Vagina (tissue), 2 donors: Measurements from ENCODE around the gene URB1. TPM values are rescaled to one million over a fixed set of nuclear protein-coding genes. Genes with fewer than 3 reads are reported as not detected.
"Not testable (repeated sequence)": the region's sequence is repeated elsewhere in the genome, so short reads cannot be mapped to it uniquely, and the experiment has no call there.

Experiments used
- DNase-seq, 2 donors: peaks; one replicate each; pipeline ENCODE4 v3.0.0-alpha.2; 2017; ENCODE audit errors: extremely low spot score in 2 of 2
- H3K27ac ChIP-seq: fragments of 200-600 bp; sonication (generic); one replicate; pipeline ENCODE4 v1.5.1; 2019
- H3K27me3 ChIP-seq: fragments of 200-600 bp; sonication (generic); one replicate; pipeline ENCODE4 v1.5.1; 2019
- H3K36me3 ChIP-seq, 2 donors: fragments of 200-600 bp; sonication (generic); one replicate each; pipeline ENCODE4 v1.5.1; 2017 to 2019
- H3K4me1 ChIP-seq: fragments of 200-600 bp; sonication (generic); one replicate; pipeline ENCODE4 v1.5.1; 2019
- H3K4me3 ChIP-seq, 2 donors: fragments of 200-600 bp; sonication (generic); 1 replicate in 1 of 2; 2 replicates in 1 of 2; pipeline ENCODE4 v1.5.1; 2016 to 2019
- H3K9me3 ChIP-seq: fragments of 200-600 bp; sonication (generic); one replicate; pipeline ENCODE4 v1.5.1; 2019
- POLR2A ChIP-seq, 2 donors: fragments of 450-650 bp; IDR thresholded peaks; one replicate each; pipeline ENCODE4 v1.6.1; 2017; ENCODE audit warnings: antibody characterized with exemption in 2 of 2, mild to moderate bottlenecking in 2 of 2, moderate library complexity in 2 of 2
- POLR2AphosphoS5 ChIP-seq, 2 donors: sonication (generic); formaldehyde crosslinking; IDR thresholded peaks; one replicate each; pipeline ENCODE4 v1.9.0; 2017; ENCODE audit warnings: antibody characterized with exemption in 2 of 2, mild to moderate bottlenecking in 2 of 2, low read depth in 1 of 2; ENCODE audit not compliant: insufficient read depth in 1 of 2
- intact Hi-C: fragments of 100-400 bp; cut with DNase I; formaldehyde crosslinking; loops from one replicate; pipeline ENCODE4 v1.15.1; 2023
- small RNA-seq: library from RNA; depleted of rRNA; stranded (forward); fragments of <200 nt; gene quantifications from one replicate; pipeline ENCODE3, GENCODE V24; 2016
- total RNA-seq: library from RNA; depleted of rRNA; stranded (reverse); fragments of >200 nt; gene quantifications from one replicate; pipeline ENCODE4 v1.2.3, GENCODE V29; 2016
- TF ChIP-seq, protein P1 (sequence below), 3 experiments: fragments of 450-650 bp in 2 of 3; fragments of 200-600 bp in 1 of 3; sonication (generic) in 1 of 3; IDR thresholded peaks; one replicate each; pipeline ENCODE4 v1.5.1; 2017 to 2019; ENCODE audit warnings: antibody characterized with exemption in 3 of 3, mild to moderate bottlenecking in 2 of 3, moderate library complexity in 2 of 3

Gene URB1
- total RNA-seq, 1 donor from 2014 or later = 23.8 TPM

GRCh38 chr21:32270748-32271147, 122.1 kb downstream of the URB1 start:
- TF ChIP-seq, protein P1, sequence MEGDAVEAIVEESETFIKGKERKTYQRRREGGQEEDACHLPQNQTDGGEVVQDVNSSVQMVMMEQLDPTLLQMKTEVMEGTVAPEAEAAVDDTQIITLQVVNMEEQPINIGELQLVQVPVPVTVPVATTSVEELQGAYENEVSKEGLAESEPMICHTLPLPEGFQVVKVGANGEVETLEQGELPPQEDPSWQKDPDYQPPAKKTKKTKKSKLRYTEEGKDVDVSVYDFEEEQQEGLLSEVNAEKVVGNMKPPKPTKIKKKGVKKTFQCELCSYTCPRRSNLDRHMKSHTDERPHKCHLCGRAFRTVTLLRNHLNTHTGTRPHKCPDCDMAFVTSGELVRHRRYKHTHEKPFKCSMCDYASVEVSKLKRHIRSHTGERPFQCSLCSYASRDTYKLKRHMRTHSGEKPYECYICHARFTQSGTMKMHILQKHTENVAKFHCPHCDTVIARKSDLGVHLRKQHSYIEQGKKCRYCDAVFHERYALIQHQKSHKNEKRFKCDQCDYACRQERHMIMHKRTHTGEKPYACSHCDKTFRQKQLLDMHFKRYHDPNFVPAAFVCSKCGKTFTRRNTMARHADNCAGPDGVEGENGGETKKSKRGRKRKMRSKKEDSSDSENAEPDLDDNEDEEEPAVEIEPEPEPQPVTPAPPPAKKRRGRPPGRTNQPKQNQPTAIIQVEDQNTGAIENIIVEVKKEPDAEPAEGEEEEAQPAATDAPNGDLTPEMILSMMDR (IDR thresholded peaks at IDR 0.05) = no peak
- TF ChIP-seq POLR2A (IDR thresholded peaks at IDR 0.05) = no peak
- no peak for TF ChIP-seq POLR2AphosphoS5 (IDR thresholded peaks at IDR 0.05; ENCODE audit: insufficient read depth in 1 of 2, low read depth in 1 of 2)
- DNase-seq = no peak
- H3K4me1 ChIP-seq = no peaks in the 10 kb centered on the region
- H3K27ac ChIP-seq = no peak overlapping the region
- H3K4me3 ChIP-seq = no peak overlapping the region
- H3K27me3 ChIP-seq = no peaks in the 10 kb centered on the region
- intact Hi-C loops = no loop called here
- peaks cover 0 to 21% of the 10 kb centered on the region in 2 donors for H3K36me3 ChIP-seq
- H3K9me3 ChIP-seq = no peaks in the 10 kb centered on the region

GRCh38 chr21:32265321-32265720, 127.5 kb downstream of the URB1 start:
- H3K27me3 ChIP-seq, H3K4me3 ChIP-seq, intact Hi-C loops, H3K27ac ChIP-seq, DNase-seq, H3K9me3 ChIP-seq, H3K4me1 ChIP-seq: not testable (repeated sequence)
- H3K36me3 ChIP-seq = peaks cover 0 to 12% of the 10 kb centered on the region in 2 donors

DNA sequence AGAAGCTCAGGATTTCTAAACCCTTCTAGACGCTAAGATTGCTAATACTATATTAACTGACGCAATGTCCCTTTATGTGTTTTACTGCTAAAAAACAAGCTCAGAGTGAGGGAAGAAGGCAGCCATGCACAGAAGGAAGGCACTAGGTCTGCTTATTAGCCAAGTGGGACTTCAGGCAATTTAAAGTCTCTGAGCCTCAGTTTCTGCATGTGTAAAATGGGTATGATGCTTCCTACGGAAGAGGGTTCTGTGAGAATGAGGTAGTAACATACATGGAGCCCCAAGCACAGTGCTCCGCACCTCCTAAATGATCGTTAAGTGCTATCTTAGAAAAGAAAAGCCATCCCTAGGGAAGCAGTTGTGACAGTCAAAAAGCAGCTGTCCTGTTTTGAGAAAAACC, 130.9 kb downstream of the URB1 start:
- no peak for DNase-seq
- H3K4me3 ChIP-seq = no peak overlapping the region
- TF ChIP-seq POLR2AphosphoS5 (IDR thresholded peaks at IDR 0.05; ENCODE audit: insufficient read depth in 1 of 2, low read depth in 1 of 2) (no peak), POLR2A (IDR thresholded peaks at IDR 0.05) (no peak)
- TF ChIP-seq, protein P1 (IDR thresholded peaks at IDR 0.05) = no peak
- intact Hi-C loops = no loop called here
- H3K36me3 ChIP-seq = peaks cover 0 to 1% of the 10 kb centered on the region in 2 donors
- no peaks in the 10 kb centered on the region for H3K9me3 ChIP-seq
- H3K27me3 ChIP-seq = no peaks in the 10 kb centered on the region
- peaks cover 8% of the 10 kb centered on the region for H3K4me1 ChIP-seq
- no peak overlapping the region for H3K27ac ChIP-seq

Small RNAs within 50 kb of the gene (small RNA-seq; reads per million reads assigned to genes)
- 125 reads per million, percentile 97 among the genes with 10 or more reads in this experiment for gene SNORA80A

Other genes with a start within 250 kb of the URB1 start
- gene MIS18A, start 114.0 kb downstream of the URB1 start, total RNA-seq = 3.4 TPM
- 3.9 TPM for gene MRAP, start 94.2 kb downstream of the URB1 start, total RNA-seq
- 66.5 TPM for gene EVA1C, start 19.7 kb upstream of the URB1 start, total RNA-seq
- not detected for gene TCP10L, start 192.5 kb upstream of the URB1 start, total RNA-seq
- gene CFAP298, start 219.4 kb upstream of the URB1 start, total RNA-seq = 22.1 TPM